GM10248 (cell line): ENCODE data around the gene PRC1.

ENCODE experiments used
- CTCF ChIA-PET: fragments of 300-600 bp; sonication (Branson Sonifier 250); formaldehyde crosslinking; extraction: SDS; loops from one replicate; lab custom pipeline; 2021; ENCODE audit warnings: antibody characterized with exemption; lab: Yijun Ruan, JAX
- POLR2A ChIA-PET: fragments of 350-650 bp; sonication (Branson Sonifier 250); formaldehyde crosslinking; extraction: SDS; loops from one replicate; lab custom pipeline; 2020; ENCODE audit warnings: antibody characterized with exemption; lab: Yijun Ruan, JAX
- DNase-seq: peaks from one replicate; pipeline ENCODE4 v3.0.0; 2012; ENCODE audit errors: extremely low spot score
- CTCF ChIP-seq: IDR thresholded peaks from 2 replicates; pipeline ENCODE4 v1.5.1; 2012; ENCODE audit warnings: mild to moderate bottlenecking, low read depth; ENCODE audit errors: extremely low read depth, missing control alignments, control extremely low read depth

PRC1 gene

GRCh38 chr15:90970274-90970673 is 24.1 kb downstream of the PRC1 start:
- CTCF ChIA-PET, result interaction anchor here (1.3 to 7.8 kb wide), 3 partner anchors 9 to 14 kb away, joined by 4 to 86 read pairs (median 22); partner anchors contain the start of gene RCCD1
- POLR2A ChIA-PET, result no interaction called here
- no peak for DNase-seq
- TF ChIP-seq CTCF, result no peak

GRCh38 chr15:90968434-90968833 is 25.9 kb downstream of the PRC1 start:
- POLR2A ChIA-PET, result no interaction called here
- no peak for DNase-seq
- CTCF ChIA-PET, result interaction anchor here (0.9 to 7.8 kb wide), 4 partner anchors 11 to 65 kb away, joined by 3 to 86 read pairs (median 20); partner anchors contain the start of genes HDDC3, RCCD1 and UNC45A
- no peak for TF ChIP-seq CTCF

- POLR2A ChIA-PET, result no interaction called here
- DNase-seq, result no peak
- CTCF ChIA-PET, result interaction anchor here (1.0 to 7.8 kb wide), 4 partner anchors 11 to 66 kb away, joined by 3 to 86 read pairs (median 12); partner anchors contain the start of genes HDDC3, RCCD1 and UNC45A
- TF ChIP-seq CTCF, result no peak
Observed at GRCh38 chr15:90967206-90967605, 27.1 kb downstream of the PRC1 start.

- ChIA-PET POLR2A (no interaction called here), CTCF (interaction anchor here (0.9 to 7.8 kb wide), 5 partner anchors 10 to 89 kb away, joined by 3 to 86 read pairs (median 4); partner anchors contain the start of genes HDDC3, RCCD1 and UNC45A)
- no peak for DNase-seq
- no peak for TF ChIP-seq CTCF
Observed at GRCh38 chr15:90966262-90966661, 28.1 kb downstream of the PRC1 start.

- ChIA-PET POLR2A (no interaction called here), CTCF (interaction anchor here (1.0 to 23.2 kb wide), 4 partner anchors 20 to 71 kb away, joined by 3 to 447 read pairs (median 90); partner anchors contain the start of genes HDDC3 and UNC45A)
- no peak for DNase-seq
- TF ChIP-seq CTCF, result no peak
Observed at GRCh38 chr15:90962021-90962420, 32.3 kb downstream of the PRC1 start.

- CTCF ChIA-PET, result interaction anchor here (0.9 to 23.2 kb wide), 7 partner anchors 11 to 311 kb away, joined by 3 to 447 read pairs (median 54); partner anchors contain the start of genes HDDC3 and UNC45A
Observed at GRCh38 chr15:90960298-90961091, 33.8 kb downstream of the PRC1 start.

More at GRCh38 chr15:90960298-90961091, 33.8 kb downstream of the PRC1 start:
- DNase-seq, result no peak
- POLR2A ChIA-PET, result interaction anchor here (0.7 kb wide), 1 partner anchor 28 kb away, joined by 3 read pairs; the partner anchor contains the start of gene HDDC3
- no peak for TF ChIP-seq CTCF
